Measurements from ENCODE around the gene FAM174C.

Gene FAM174C

DNA sequence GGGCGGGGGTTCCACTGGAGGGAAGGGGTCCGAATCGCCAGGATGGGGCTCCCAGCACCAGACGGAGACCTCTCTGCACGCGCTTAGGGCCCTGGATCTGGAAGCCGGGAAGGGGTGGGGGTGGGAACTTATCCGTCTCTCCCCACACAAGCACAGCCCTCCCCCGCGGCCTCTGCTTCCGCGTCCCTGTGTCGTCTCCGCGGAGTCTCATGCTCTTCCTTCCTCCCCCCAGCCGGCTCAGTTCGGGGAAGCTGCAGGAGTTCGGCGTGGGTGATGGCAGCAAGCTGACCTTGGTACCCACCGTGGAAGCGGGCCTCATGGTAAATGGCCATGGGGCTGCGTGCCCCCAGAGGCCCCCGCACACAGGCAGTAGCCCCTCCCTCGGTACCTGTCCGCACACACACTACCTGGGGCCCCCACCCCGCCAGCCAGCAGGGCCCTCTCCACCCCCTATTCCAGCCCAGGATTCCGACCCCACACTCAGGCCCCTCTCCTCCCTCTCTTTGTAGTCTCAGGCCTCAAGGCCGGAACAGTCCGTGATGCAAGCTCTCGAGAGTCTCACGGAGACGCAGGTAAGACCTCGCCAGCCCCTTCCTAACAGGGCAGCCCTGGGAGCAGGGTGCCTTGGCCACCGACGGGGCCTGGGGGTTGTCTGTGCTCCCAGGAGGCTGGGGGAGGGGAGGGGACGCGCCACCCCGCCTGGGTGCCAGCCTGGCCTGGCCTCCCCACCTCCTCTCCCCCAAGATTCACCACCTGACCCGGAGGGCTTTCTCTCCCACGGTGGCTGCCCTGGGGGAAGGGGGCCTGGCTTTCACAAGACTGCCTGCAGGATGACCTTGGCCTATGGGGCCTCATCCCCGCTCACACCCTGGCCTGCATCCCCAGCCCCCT is 23.8 kb upstream of the FAM174C start:
- DNase-seq: peak; percentile 30

DNA sequence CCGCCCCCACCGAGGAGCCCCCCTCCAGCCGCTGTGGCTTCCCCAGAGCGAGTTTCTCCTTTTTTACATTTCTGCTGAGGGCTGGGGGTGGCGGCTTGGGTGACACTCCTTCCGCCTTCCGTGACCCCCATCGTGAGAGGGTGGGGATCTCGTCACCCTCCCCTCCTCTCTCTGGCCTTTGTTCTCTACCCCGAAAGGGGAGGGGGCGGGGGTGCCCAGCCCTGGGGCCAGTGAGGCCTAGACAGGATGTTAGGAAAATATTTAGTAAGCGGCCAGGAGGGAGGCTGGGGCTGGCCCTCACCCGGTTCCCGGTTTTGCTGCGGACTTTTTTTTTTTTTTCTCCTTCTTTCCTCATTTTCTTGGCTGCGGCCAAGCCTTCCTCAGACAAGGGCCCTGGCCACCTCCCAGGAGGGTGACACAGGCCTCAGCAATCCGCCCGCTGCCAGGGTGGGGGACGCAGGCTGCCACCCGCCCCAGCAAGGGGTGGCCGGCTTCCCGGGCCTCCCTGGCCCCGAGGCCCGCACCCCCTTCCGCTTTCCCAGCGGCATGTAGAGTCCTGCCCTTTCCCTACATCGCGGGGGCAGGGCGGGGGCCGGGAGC is 23.0 kb upstream of the FAM174C start:
- peak; percentile 52 for DNase-seq

DNA sequence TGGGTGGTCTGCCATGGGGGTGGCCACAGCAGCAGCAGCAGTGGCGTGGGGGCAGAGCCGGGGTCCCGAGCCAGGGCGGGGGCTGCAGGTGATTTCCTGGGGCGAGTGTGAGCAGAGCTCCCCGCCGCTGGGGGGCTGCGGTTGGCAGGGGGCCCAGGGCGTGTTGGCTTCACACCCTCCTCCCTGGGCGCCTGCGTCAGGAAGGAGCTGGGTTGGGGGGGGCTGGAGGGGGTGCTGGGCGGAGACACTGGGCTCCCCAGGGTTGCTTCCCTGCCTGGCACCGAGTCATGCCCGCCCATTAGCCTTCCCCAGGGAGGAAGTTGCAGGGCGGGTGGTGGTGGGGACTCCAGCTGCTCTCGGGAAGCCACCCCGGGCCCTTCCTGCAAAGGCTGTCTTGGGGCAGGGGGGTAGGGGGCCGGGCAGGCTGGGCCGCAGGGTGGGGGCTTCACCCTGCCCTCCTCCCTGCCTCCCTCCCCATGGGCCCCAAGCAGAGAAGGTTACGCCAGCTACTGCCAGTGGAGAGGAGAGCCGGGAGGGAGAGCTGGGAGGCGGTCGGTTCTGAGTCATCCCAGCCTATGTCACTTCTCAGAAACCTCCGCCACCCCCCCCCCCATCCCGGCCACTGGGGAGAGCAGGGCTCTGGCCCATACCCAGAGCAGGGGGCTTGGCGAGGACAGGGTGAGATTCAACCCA is 22.4 kb upstream of the FAM174C start:
- DNase-seq: peak; percentile 58

DNA sequence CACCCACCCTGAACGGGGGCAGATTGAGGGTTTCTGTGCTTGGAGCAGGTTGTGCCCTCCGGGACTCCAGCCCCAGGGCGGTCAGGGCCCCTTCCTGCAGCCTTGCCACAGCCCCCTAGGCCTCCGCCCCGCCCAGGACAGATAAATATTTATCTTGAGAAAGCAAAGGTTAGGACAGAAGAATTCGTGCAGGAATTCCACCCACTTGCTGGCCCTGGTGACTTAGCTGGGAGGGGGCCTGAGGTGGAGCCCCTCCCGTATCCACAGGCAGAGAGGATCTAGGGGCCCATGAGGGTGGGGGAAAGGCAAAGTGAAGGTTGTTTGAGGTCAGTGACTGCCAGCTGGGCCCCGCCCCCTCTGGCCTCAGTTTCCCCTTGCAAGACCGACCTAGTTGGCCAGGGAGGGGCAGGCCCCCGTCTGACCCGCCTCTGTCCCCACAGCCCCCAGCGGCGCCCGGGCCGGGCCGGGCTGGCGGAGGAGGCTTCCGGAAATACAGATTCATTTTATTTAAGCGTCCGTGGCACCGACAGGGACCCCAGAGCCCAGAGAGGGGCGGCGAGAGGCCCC is 21.7 kb upstream of the FAM174C start:
- no peak for DNase-seq

DNA sequence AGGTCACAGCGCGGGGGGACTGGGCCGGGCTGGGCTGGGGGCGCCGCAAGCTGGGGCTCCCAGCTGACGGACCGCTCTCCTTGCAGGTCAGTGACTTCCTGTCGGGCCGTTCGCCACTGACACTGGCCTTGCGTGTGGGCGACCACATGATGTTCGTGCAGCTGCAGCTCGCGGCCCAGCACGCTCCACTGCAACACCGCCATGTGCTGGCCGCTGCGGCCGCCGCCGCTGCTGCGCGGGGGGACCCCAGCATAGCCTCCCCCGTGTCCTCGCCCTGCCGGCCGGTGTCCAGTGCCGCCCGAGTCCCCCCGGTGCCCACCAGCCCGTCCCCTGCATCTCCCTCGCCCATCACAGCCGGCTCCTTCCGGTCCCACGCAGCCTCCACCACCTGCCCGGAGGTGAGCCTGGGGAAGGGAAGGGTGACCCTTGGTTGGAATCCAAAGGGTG is 21.2 kb upstream of the FAM174C start:
- no peak for DNase-seq

DNA sequence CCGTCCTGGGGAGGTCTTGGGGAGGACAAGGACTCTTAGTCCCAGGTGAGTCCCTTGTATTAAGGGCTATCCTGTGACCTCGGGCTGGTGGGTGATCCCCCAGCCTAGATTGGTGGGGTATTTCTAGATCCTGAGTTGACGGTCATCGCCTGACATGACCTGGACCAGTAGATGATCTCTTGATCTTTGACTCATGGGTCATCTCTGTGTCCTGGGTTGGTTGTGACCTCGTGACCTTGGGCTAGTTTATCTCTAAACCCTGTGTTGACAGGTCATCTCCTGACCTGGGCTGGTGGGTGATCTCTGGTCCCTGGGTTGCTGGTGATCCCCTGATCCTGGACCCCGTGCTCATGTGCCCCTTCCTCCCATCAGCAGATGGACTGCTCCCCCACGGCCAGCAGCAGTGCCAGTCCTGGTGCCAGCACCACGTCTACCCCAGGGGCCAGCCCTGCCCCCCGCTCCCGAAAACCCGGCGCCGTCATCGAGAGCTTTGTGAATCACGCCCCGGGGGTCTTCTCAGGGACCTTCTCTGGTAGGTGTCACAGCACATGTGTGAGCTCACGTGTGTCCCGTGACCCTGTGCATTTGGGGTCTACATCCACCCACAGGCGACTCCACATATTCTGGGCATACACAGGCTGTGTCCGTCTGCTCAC is 20.7 kb upstream of the FAM174C start:
- DNase-seq: no peak

DNA sequence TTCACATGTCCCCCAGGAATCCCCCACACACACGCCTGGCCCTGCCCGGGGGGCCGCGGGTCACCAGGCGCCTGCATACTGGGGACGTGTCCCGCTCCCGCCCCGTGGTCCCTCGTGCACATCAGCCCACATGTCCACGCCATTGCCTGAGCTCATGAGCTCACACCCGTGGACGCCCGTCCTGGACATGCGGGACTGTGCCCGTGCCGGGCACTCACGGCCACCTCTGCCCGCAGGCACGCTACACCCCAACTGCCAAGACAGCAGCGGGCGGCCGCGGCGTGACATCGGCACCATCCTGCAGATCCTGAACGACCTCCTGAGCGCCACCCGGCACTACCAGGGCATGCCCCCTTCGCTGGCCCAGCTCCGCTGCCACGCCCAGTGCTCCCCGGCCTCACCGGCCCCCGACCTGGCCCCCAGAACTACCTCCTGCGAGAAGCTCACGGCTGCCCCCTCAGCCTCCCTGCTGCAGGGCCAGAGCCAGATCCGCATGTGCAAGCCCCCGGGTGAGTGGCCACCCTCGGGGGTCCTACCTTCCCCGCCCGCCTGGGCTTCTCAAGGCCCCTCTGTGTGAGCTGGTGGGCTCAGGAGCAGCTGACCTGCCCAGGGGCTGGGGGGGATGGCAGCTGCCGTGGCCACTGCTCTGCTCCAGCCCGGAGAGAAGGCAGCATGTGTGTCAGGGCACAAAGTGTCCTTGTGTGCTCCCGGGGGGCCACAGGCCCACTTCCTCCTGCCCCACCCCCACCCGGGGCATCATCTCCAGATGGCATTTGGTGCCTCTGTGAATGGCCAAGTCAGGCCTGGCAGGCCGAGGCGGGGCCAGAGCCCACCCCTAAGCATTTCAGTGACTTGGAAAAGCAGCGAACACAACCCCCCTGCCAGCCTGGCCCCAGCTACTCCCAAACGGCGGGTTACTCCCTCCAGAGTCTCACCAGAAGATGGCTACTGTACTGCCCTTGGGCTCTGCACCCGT is 19.9 kb upstream of the FAM174C start:
- DNase-seq: no peak

DNA sequence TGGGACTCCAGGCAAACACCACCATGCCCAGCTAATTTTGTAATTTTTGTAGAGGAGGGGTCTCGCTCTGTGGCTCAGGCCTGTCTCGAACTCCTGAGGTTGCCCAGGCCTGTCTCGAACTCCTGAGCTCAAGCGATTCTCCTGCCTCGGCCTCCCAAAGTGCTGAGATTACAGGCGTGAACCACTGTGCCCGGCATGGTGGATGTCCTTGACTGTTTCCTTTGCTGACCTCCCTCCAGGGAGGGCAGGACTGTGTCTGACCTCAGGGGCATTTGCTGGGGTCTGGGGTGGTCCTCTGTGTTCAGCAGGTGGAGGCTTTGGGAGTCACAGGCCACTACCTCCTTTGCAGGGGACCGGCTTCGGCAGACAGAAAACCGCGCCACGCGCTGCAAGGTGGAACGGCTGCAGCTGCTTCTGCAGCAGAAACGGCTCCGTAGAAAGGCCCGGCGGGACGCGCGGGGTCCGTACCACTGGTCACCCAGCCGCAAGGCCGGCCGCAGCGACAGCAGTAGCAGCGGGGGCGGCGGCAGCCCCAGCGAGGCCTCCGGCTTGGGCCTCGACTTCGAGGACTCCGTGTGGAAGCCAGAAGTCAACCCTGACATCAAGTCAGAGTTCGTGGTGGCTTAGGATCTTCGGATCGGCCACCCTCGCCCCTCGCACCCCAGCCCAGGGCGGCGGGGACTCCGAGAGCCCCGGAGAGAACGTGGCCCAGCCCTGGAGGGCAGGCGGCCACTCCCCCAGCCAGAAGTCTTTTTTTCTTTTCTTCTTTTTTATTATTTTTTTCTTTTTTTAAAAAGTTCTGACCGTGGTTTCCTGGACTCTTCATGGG is 18.5 kb upstream of the FAM174C start:
- DNase-seq: no peak

DNA sequence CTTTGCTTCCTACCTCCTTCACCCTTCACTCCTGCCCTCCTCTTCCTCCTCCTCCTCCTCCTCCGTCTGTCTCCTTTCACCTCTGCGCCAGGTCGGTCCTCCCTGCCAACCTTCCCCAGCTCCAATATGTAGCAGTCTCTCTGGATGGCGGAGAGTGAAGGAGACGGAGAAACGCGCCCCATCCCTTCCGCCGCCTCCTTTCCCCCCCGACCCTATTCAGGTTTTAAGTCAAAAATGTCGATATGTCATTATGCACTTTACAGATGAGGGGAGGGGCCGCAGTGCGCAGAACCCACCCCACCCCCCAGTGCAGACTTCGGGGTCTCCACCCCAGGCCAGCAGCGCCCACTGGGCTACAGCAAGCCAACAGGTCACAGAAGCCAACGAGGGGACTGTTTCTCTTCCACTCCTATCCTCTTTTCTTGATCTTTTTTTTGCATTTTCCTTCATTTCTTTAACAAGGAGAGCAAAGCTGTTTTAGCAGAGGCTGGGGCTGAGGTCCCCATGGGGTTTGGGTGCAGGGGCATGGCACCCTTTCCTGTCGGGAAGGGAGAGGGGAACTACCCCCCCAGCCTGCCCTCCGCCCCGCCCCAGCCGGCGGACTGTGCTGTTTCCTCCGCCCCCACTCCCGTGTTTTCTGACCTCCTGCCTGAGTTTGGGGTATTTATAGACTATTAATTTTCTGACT is 17.7 kb upstream of the FAM174C start:
- no peak for DNase-seq

DNA sequence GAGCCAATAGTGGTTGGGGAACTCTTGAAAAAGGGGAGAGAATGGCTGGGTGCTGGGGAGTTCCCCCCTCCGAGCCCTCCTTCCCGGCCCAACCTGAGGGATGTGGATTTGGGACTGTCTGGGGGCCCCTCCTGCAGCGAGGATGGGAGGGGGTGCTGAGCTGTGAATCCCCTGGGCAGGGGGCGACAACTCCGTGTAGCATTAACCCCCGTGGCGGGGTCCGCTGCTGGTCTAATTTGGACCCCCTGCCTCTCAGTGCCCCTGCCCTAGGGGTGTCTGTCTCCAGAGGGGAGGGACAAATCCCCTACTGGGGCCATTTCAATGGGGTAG is 17.2 kb upstream of the FAM174C start:
- DNase-seq: no peak

DNA sequence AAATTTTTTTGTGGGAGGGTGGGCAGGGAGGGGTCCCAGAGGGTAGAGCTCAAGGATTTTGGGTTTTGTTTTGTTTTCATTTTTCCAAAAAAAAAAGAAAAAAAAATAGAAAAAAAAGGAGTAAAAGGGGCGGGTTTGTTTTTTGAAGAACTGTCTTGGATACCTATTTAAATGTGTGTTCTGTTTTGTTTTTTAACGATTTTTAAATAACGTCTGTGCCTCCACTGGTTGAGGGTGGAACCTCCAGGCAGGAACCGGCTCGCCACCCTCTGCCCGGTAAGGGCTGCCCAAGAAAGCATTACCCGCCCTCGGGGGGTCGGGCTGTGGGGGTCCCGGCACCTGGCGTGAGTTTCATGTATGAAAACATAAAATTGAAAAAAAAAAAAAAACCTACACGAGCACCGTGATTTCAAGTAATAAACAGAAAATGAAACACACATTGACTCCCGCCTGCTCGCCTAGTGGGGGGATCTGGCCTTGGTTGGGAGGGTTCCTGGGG is 16.6 kb upstream of the FAM174C start:
- DNase-seq: no peak

DNA sequence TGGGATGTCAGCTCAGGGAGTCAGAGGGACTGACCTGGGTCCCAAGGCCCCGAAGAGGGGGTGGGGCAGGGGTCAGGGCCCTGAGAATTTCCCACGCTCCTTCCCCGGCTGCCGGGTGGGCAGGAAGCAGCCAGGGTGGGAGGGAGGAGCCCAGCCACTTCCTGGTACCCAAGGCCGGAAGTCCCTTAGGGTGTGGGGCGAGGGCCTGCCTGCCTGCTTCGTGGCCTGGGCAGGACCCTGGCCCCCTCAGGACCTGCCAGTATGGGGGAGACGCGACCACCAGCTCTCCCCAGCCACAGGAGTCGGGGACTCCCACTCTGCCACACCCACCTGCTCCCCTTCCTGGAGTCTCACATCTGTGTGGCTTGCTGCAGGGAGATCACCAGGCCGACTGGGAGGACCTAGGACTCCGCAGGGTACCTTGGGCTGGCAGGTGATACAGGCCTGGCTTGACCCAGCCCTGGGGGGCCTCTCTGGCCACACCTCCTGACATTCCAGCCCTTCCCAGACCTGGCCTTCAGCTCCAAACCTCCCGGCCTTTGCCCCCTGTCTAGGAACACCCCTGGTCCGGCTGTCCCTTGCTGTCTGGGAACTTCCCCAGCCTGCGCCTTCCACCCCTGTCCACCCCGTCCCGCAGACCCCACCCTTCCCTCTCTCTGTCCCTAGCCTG is 16.0 kb upstream of the FAM174C start:
- no peak for DNase-seq

DNA sequence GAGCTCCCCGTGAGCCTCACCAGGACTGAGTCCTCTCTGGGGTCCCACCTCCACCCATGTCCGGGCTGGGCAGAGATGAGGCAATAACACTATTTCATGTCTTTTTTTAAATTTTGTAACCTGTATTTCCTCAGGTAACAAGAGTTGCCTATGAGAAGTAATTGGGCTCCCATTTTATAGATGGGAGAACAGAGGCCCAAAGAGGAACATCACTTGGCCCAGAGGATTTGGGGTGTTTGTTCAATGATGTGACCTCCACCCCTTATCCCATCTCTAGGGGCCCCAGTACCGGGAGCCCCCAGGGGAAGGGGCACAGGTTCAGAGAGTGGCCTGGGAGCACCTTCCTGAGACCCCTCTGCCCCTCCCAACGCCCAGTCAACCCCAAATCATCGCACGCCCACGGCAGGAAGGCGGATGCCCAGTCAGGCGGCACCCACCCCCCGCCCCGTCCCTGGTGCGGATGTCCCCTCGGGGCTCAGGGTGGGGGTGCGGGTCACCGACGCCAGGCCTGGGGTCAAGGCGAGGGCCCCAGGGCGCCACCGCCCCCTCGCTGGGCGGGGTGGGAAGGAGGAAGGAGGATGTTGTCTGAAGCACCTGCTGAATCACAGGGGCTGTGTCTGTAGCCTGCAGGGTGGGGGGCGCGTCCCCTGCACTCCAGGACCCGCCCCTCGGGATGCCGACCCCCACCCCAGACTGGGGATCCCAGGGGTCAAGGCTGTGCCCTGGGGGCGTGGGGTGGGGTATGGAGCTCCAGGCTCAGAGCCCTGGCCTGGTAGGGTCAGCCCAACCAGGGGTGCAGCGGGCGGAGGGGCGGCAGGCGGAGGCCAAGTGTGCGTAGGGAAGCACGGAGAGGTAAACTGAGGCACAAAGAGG is 15.2 kb upstream of the FAM174C start:
- no peak for DNase-seq

DNA sequence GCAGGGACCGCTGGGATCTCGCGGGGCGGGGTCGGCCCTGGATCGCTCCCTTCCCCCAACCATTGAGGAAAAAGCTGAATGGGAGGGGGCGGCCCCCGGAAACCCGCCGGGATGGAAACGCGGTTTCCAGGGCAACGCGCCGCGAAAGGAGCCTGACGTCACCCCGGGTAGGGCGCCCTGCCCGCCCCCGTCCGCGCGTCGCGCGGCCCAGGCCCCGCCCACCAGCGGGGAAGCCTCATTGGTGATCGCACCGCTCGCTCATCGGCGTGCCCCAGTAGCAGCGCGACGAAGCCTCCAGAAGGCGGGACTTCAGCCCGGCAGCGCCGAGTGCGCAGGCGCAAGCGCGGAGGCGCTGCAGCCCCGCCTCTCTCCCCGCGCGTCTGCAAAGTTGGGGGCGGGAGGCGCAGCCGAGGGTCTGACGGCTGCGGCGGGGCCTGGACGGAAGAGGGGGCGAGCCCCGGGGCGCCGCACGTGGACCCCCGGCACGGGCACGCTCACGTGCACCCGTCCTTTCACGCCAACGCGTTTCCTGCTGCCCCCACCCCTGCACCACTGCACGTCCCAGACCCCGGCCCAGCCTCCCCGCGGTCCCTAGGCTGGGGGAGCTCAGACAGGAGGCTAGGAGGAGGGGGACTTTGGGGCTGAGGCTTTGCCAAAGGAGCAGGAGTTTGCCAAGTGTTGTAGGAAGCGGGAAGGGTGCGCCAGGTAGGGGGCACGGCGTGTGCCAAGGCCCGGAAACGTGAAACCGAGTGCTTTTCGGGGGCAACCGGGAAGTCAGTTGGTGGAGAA is 14.4 kb upstream of the FAM174C start:
- peak; percentile 93 for DNase-seq

DNA sequence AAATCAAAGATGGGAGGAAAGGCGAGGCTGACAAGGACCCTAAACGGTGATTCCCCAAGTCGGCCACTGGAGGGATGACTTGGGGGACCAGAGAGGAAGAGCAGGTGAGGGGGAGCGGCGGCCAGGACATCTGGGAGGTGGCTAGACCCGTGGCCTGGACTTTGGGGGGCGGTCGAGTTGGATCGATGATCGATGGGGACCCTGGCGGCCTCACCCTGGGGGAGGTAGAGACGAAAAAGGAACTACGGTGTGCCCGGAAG is 13.9 kb upstream of the FAM174C start:
- no peak for DNase-seq

DNA sequence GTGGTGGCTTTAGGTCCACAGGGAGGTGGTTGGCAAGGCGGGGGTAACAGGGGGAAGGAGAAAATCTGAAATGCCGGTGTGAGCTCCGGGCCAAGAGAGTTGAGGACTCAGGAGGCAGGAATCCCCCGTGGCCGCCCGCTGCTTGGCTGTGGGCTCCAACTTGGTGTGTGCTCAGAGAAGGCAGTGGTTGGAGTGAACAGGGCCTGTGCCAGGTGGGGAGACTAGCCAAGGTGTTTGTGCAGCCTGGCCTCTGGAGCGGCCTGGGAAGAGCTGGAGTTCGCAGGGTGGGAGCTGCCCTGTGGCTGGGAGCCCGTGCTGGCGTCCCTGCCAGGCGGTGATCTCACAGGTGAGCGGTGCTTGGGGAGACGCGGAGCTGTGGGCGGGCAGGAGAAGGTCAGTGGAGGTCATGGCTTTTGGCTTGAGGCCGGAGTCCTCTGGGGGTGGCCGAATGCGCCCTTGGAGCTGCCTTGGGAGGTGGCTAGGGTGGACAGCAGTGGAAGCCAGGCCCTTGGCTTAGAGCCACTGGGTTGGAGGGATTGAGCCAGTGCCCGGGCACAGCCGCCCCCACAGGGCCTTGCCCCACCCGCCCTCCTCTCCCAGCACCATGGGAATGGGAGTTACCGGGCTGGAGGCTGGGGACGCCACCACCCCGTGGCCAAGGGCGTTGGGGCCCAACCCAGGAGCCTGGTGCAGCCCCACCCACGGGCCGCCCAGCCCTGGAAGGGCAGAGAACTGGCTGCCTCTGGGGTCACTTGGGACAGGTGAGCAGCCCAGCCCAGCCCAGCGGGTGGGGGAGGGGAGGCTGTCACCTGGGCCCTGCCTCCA is 13.3 kb upstream of the FAM174C start:
- DNase-seq: no peak

DNA sequence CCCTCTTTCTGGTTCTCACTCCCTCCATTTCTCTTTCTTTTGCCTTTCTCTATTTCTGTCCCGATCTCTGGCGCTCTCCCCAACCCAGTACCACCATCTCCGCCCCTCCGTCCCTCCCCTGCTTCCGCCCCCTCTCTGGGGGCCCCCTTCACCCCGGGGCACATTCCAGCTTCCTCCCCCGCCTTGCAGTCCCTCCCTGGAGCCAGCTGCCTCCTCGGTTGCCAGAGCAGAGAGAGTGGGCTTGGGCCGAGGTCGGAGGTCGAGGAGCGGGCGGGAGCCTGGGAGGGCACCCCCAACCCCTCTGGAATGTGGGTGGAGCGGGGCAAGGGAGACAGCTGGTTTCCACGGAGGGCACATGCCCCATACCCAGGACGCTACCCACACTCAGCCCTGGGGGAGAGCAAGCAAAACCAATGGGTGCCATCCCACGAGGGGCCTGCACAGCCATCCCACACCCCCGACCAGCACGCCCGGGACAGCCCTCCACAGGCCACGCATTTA is 12.7 kb upstream of the FAM174C start:
- no peak for DNase-seq
